Skeletal muscle tissue (tissue), 4 donors: ENCODE measurements around the gene KIF5A. TPM values are rescaled to one million over a fixed set of nuclear protein-coding genes. Genes with fewer than 3 reads are reported as not detected.

Experiments
- H3K27ac ChIP-seq: one replicate; pipeline ENCODE4 v1.7.0; 2013; ENCODE audit warnings: mild to moderate bottlenecking, low read depth, low read length, inconsistent platforms
- H3K27me3 ChIP-seq, 3 donors: one replicate each; pipeline ENCODE4 v1.7.0; 2013; ENCODE audit warnings: low read length in 3 of 3; ENCODE audit not compliant: control insufficient read depth in 3 of 3, insufficient read depth in 3 of 3
- H3K36me3 ChIP-seq, 3 donors: one replicate each; pipeline ENCODE4 v1.7.0; 2013; ENCODE audit warnings: low read length in 3 of 3; ENCODE audit not compliant: control insufficient read depth in 3 of 3, insufficient read depth in 3 of 3
- H3K4me1 ChIP-seq, 3 donors: one replicate each; pipeline ENCODE4 v1.7.0; 2013; ENCODE audit warnings: low read length in 3 of 3, mild to moderate bottlenecking in 3 of 3; ENCODE audit not compliant: control insufficient read depth in 3 of 3, insufficient read depth in 3 of 3
- H3K4me3 ChIP-seq, 3 donors: one replicate each; pipeline ENCODE4 v1.7.0; 2013; ENCODE audit warnings: low read length in 3 of 3
- H3K9ac ChIP-seq, 3 donors: one replicate each; pipeline ENCODE4 v1.7.0; 2013; ENCODE audit warnings: low read length in 3 of 3, mild to moderate bottlenecking in 3 of 3, moderate library complexity in 2 of 3, low read depth in 1 of 3
- H3K9me3 ChIP-seq, 3 donors: one replicate each; pipeline ENCODE4 v1.7.0; 2013; ENCODE audit warnings: low read length in 3 of 3; ENCODE audit not compliant: control insufficient read depth in 3 of 3
- total RNA-seq: library from RNA; depleted of rRNA; stranded (reverse); fragments of >200 nt; gene quantifications from one replicate; pipeline ENCODE4 v1.2.3, GENCODE V29; 2014
- donor health status: Osteomylitis.

KIF5A gene
- total RNA-seq, 1 donor from 2014 or later = under 0.01 TPM

GRCh38 chr12:57525615-57526383 is 24.0 kb upstream of the KIF5A start:
- Histone ChIP-seq H3K27me3 (no peaks in the 10 kb centered on the region), H3K9me3 (no peaks in the 10 kb centered on the region), H3K27ac (no peak overlapping the region), H3K9ac (peak overlapping the region in 1 of 3 donors; percentile 16), H3K4me3 (no peak overlapping the region), H3K36me3 (peaks cover 49 to 59% (median 52%) of the 10 kb centered on the region in 3 donors), H3K4me1 (peaks cover 32 to 40% (median 36%) of the 10 kb centered on the region in 3 donors)

- Histone ChIP-seq H3K4me1 (peaks cover 24 to 32% (median 28%) of the 10 kb centered on the region in 3 donors), H3K27me3 (no peaks in the 10 kb centered on the region), H3K4me3 (no peak overlapping the region), H3K27ac (no peak overlapping the region), H3K9me3 (no peaks in the 10 kb centered on the region), H3K9ac (peak overlapping the region in 1 of 3 donors; percentile 16), H3K36me3 (peaks cover 56 to 66% (median 56%) of the 10 kb centered on the region in 3 donors)
Measured at GRCh38 chr12:57526477-57527126, 23.2 kb upstream of the KIF5A start.

- H3K27me3 ChIP-seq = no peaks in the 10 kb centered on the region
- no peak overlapping the region for H3K9ac ChIP-seq
- peaks cover 62 to 72% (median 62%) of the 10 kb centered on the region in 3 donors for H3K36me3 ChIP-seq
- H3K4me3 ChIP-seq = no peak overlapping the region
- H3K27ac ChIP-seq = no peak overlapping the region
- peaks cover 18 to 26% (median 22%) of the 10 kb centered on the region in 3 donors for H3K4me1 ChIP-seq
- no peaks in the 10 kb centered on the region for H3K9me3 ChIP-seq
Measured at GRCh38 chr12:57527184-57527583, 22.7 kb upstream of the KIF5A start.

GRCh38 chr12:57528176-57528575 is 21.7 kb upstream of the KIF5A start:
- Histone ChIP-seq H3K27me3 (no peaks in the 10 kb centered on the region), H3K27ac (no peak overlapping the region), H3K36me3 (peaks cover 71 to 82% (median 72%) of the 10 kb centered on the region in 3 donors), H3K9ac (no peak overlapping the region), H3K4me3 (no peak overlapping the region), H3K9me3 (no peaks in the 10 kb centered on the region), H3K4me1 (peaks cover 17 to 23% (median 21%) of the 10 kb centered on the region in 3 donors)

- Histone ChIP-seq H3K4me3 (no peak overlapping the region), H3K27ac (no peak overlapping the region), H3K9ac (no peak overlapping the region)
Measured at GRCh38 chr12:57528831-57529555, 20.9 kb upstream of the KIF5A start.

GRCh38 chr12:57529831-57530230 is 20.0 kb upstream of the KIF5A start:
- Histone ChIP-seq H3K27ac (no peak overlapping the region), H3K27me3 (no peaks in the 10 kb centered on the region), H3K9me3 (no peaks in the 10 kb centered on the region), H3K4me1 (peaks cover under 1 to 7% (median 4%) of the 10 kb centered on the region in 3 donors), H3K4me3 (no peak overlapping the region), H3K9ac (no peak overlapping the region), H3K36me3 (peaks cover 73 to 87% (median 75%) of the 10 kb centered on the region in 3 donors)

More at GRCh38 chr12:57528831-57529555, 20.9 kb upstream of the KIF5A start:
- Histone ChIP-seq H3K36me3 (peaks cover 74 to 87% (median 76%) of the 10 kb centered on the region in 3 donors), H3K4me1 (peaks cover 9 to 15% (median 13%) of the 10 kb centered on the region in 3 donors), H3K27me3 (no peaks in the 10 kb centered on the region), H3K9me3 (no peaks in the 10 kb centered on the region)

- Histone ChIP-seq H3K36me3 (peaks cover 72 to 88% (median 80%) of the 10 kb centered on the region in 3 donors), H3K9me3 (no peaks in the 10 kb centered on the region), H3K4me3 (no peak overlapping the region), H3K27me3 (no peaks in the 10 kb centered on the region), H3K4me1 (no peaks in the 10 kb centered on the region), H3K27ac (no peak overlapping the region), H3K9ac (no peak overlapping the region)
Measured at GRCh38 chr12:57530396-57531142, 19.3 kb upstream of the KIF5A start.

GRCh38 chr12:57531836-57532235 is 18.0 kb upstream of the KIF5A start:
- no peaks in the 10 kb centered on the region for H3K27me3 ChIP-seq
- H3K4me1 ChIP-seq = no peaks in the 10 kb centered on the region
- H3K4me3 ChIP-seq = no peak overlapping the region
- H3K9ac ChIP-seq = no peak overlapping the region
- H3K36me3 ChIP-seq = peaks cover 63 to 79% (median 74%) of the 10 kb centered on the region in 3 donors
- H3K9me3 ChIP-seq = no peaks in the 10 kb centered on the region
- H3K27ac ChIP-seq = no peak overlapping the region

GRCh38 chr12:57533108-57533507 is 16.7 kb upstream of the KIF5A start:
- Histone ChIP-seq H3K9ac (no peak overlapping the region), H3K27ac (no peak overlapping the region), H3K4me3 (no peak overlapping the region), H3K9me3 (no peaks in the 10 kb centered on the region), H3K4me1 (no peaks in the 10 kb centered on the region), H3K27me3 (no peaks in the 10 kb centered on the region), H3K36me3 (peaks cover 57 to 75% (median 70%) of the 10 kb centered on the region in 3 donors)
